Left ventricle myocardium superior (tissue), 1 donor: ENCODE data around the gene VMAC. TPM values are rescaled to one million over a fixed set of nuclear protein-coding genes. Genes with fewer than 3 reads are reported as not detected.

Experiments used
- ATAC-seq: fragments of 200-7000 bp; cut with Tn5 transposase; one replicate; pipeline ENCODE4 v1.9.1; 2020; ENCODE audit warnings: mild to moderate bottlenecking, moderate library complexity
- DNase-seq: peaks from one replicate; pipeline ENCODE4 v3.0.0-alpha.2; 2020
- intact Hi-C: fragments of 100-400 bp; cut with micrococcal nuclease; formaldehyde crosslinking; loops from one replicate; pipeline ENCODE4 v1.11.0; 2022
- total RNA-seq: library from RNA; stranded (reverse); fragmentation: NEBNext Ultra II Directional; extraction: Animal tissue kit (Norgen Biotek cat#: 25700); gene quantifications from one replicate; pipeline ENCODE4 v1.2.1, GENCODE V29; 2021
- donor health status: DM: no; HTN: yes; CAD: no; lungs with severe emphysema.

Gene VMAC
- total RNA-seq, 1 donor from 2014 or later: 2.2 TPM

GRCh38 chr19:5958851-5959122 lies 54.1 kb downstream of the VMAC start:
- no peak for ATAC-seq
- no peak for DNase-seq
- intact Hi-C loops: no loop called here

- ATAC-seq (no peak), DNase-seq (no peak)
- intact Hi-C loops: no loop called here
Measured at GRCh38 chr19:5959260-5960004, 54.8 kb downstream of the VMAC start.

Other genes with a start within 250 kb of the VMAC start
- gene MICOS13, start 224.4 kb upstream of the VMAC start, total RNA-seq: 167 TPM
- 5.5 TPM for gene HSD11B1L, start 223.8 kb upstream of the VMAC start, total RNA-seq
- gene RPL36, start 214.6 kb upstream of the VMAC start, total RNA-seq: 401 TPM
- 90.7 TPM for gene LONP1, start 184.7 kb upstream of the VMAC start, total RNA-seq
- not detected for gene CATSPERD, start 184.2 kb upstream of the VMAC start, total RNA-seq
- gene PRR22, start 120.1 kb upstream of the VMAC start, total RNA-seq: 0.84 TPM
- 14.3 TPM for gene DUS3L, start 113.7 kb upstream of the VMAC start, total RNA-seq
- gene NRTN, start 99.8 kb upstream of the VMAC start, total RNA-seq: 26.3 TPM
- gene FUT6, start 65.2 kb upstream of the VMAC start, total RNA-seq: not detected
- not detected for gene FUT3, start 53.4 kb upstream of the VMAC start, total RNA-seq
- gene FUT5, start 34.3 kb upstream of the VMAC start, total RNA-seq: not detected
- gene NDUFA11, start 1.1 kb upstream of the VMAC start, total RNA-seq: 558 TPM
- 4.1 TPM for gene CAPS, start 9.4 kb downstream of the VMAC start, total RNA-seq
- 76.6 TPM for gene RANBP3, start 73.3 kb downstream of the VMAC start, total RNA-seq
- gene RFX2, start 205.6 kb downstream of the VMAC start, total RNA-seq: 4.8 TPM
- not detected for gene ACSBG2, start 230.8 kb downstream of the VMAC start, total RNA-seq